NCI-H510A (cell line): Measurements from ENCODE around the gene FXYD6.

Experiments
- DNase-seq: peaks from one replicate; lab custom pipeline; 2025; lab: John Stamatoyannopoulos, UW

Gene FXYD6

GRCh38 chr11:117842131-117842941 lies 34.1 kb downstream of the FXYD6 start:
- no peak for DNase-seq

- no peak for DNase-seq
These were observed 34.9 kb downstream of the FXYD6 start for GRCh38 chr11:117841551-117842031.

GRCh38 chr11:117840881-117841550 lies 35.4 kb downstream of the FXYD6 start:
- no peak for DNase-seq

- no peak for DNase-seq
These were observed 36.3 kb downstream of the FXYD6 start for GRCh38 chr11:117839936-117840813.

- no peak for DNase-seq
These were observed 37.0 kb downstream of the FXYD6 start for GRCh38 chr11:117839380-117839881.

- DNase-seq = no peak
These were observed 37.6 kb downstream of the FXYD6 start for GRCh38 chr11:117838901-117839300.

GRCh38 chr11:117837791-117838190 lies 38.7 kb downstream of the FXYD6 start:
- DNase-seq = no peak

GRCh38 chr11:117837070-117837776 lies 39.2 kb downstream of the FXYD6 start:
- no peak for DNase-seq

- DNase-seq = no peak
These were observed 40.1 kb downstream of the FXYD6 start for GRCh38 chr11:117836077-117836960.

GRCh38 chr11:117835576-117835975 lies 40.9 kb downstream of the FXYD6 start:
- no peak for DNase-seq

GRCh38 chr11:117834838-117835443 lies 41.5 kb downstream of the FXYD6 start:
- DNase-seq = no peak

- no peak for DNase-seq
These were observed 42.2 kb downstream of the FXYD6 start for GRCh38 chr11:117834068-117834810.

- peak; percentile 97 for DNase-seq
These were observed 43.0 kb downstream of the FXYD6 start for GRCh38 chr11:117833401-117833891.

- DNase-seq = no peak
These were observed 43.9 kb downstream of the FXYD6 start for GRCh38 chr11:117832511-117832910.

GRCh38 chr11:117831661-117832415 lies 44.6 kb downstream of the FXYD6 start:
- DNase-seq = no peak

GRCh38 chr11:117830674-117831351 lies 45.6 kb downstream of the FXYD6 start:
- DNase-seq = no peak

GRCh38 chr11:117830072-117830471 lies 46.4 kb downstream of the FXYD6 start:
- no peak for DNase-seq

GRCh38 chr11:117829369-117829725 lies 47.1 kb downstream of the FXYD6 start:
- DNase-seq = no peak
